ENCODE results near the gene GHITM.

The GHITM gene

DNA sequence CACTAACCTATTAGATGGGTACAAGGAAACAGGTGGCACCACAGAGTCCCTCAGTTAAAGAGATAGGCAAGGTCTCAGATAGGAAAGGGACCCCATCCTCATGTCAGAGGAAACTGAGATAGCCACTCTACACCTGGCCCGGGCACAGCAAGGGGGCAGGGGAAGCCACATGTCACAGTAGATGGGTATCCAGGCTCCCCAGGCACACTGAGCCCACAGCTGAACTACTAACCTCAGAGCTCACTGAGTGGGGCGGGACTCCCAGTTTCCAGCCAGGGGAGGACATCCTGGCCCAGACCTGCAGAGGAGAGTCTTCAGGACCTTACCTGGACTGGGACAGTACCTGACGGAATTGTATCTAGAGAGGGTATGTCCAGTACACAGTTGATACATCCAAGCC, 51.3 kb downstream of the GHITM start:
- TF ChIP-seq, protein P1, sequence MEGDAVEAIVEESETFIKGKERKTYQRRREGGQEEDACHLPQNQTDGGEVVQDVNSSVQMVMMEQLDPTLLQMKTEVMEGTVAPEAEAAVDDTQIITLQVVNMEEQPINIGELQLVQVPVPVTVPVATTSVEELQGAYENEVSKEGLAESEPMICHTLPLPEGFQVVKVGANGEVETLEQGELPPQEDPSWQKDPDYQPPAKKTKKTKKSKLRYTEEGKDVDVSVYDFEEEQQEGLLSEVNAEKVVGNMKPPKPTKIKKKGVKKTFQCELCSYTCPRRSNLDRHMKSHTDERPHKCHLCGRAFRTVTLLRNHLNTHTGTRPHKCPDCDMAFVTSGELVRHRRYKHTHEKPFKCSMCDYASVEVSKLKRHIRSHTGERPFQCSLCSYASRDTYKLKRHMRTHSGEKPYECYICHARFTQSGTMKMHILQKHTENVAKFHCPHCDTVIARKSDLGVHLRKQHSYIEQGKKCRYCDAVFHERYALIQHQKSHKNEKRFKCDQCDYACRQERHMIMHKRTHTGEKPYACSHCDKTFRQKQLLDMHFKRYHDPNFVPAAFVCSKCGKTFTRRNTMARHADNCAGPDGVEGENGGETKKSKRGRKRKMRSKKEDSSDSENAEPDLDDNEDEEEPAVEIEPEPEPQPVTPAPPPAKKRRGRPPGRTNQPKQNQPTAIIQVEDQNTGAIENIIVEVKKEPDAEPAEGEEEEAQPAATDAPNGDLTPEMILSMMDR (conservative IDR thresholded peaks at IDR 0.05; ENCODE audit: low read depth, low read length), result no peak
- H3K4me3 ChIP-seq (ENCODE audit: low read depth, low read length), result no peak overlapping the region
- no peak for DNase-seq (ENCODE audit: low read depth)

- TF ChIP-seq, protein P1 (conservative IDR thresholded peaks at IDR 0.05; ENCODE audit: low read depth, low read length), result no peak
- DNase-seq (ENCODE audit: low read depth), result no peak
- no peak overlapping the region for H3K4me3 ChIP-seq (ENCODE audit: low read depth, low read length)
Observed at GRCh38 chr10:84191106-84191505, 51.8 kb downstream of the GHITM start.

GRCh38 chr10:84193327-84193726, 54.0 kb downstream of the GHITM start:
- no peak for DNase-seq (ENCODE audit: low read depth)
- TF ChIP-seq, protein P1 (conservative IDR thresholded peaks at IDR 0.05; ENCODE audit: low read depth, low read length), result no peak
- no peak overlapping the region for H3K4me3 ChIP-seq (ENCODE audit: low read depth, low read length)

DNA sequence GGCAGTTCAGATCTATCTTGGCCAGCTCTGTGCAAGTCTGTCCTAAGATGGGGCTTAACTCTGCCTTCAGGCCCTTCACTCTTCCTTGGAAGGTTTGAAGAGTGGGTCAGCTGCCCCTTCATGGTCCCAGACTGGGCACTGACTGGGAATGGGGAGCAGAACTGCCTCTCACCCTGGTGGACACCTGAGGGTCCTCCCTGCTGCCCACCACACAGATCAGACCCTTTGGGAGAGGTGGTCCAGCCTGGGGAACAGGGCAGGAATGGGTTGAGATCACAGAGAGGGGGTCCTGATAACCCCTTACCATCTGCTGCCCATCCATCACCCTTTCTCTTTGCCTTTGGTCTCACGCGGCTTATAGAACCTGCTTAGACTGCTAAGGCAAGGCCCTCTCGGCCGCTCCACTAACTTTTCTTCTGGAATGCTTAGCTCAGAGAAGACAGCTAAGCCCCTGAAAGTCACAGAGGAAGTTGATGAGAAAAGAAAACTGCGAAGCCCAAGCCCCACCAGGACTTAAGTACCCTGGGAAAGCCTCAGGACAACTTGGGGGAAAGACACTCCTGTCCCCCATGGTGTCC, 54.6 kb downstream of the GHITM start:
- TF ChIP-seq, protein P1 (conservative IDR thresholded peaks at IDR 0.05; ENCODE audit: low read depth, low read length), result no peak
- no peak overlapping the region for H3K4me3 ChIP-seq (ENCODE audit: low read depth, low read length)
- DNase-seq (ENCODE audit: low read depth), result peak; percentile 11

DNA sequence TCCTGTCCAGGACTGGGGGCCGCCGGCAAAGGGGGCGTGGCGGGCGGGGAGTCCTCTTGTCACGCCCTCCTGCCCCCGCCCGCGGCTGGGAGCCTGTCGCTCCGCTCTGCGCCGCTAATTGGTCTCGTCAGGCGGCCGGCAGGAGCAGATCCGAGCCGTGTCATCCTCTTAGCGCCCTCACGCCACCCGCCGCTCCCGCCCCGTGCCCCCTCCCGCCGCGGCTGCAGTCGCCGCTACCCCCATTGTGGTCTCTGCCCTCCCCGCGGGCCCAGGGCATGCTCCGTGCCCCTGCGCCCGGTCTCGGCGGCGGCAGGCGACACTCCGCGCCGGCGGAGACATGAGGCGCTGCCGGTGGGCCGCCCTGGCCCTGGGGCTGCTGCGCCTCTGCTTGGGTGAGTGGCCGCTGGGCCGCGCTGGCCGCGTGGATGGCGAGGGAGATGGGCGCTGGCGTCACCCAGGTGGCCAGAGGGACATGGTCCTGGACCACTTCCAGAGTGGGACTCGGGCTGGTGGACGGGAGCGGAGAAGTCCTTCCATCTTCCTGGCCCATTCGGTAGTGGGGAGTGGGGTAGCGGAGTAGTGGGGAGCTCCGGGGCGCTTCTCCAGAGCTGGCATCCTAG, 55.2 kb downstream of the GHITM start, which contains the start of gene CDHR1:
CDHR1 (plus strand) TSS at position 114 of the 620 bp plus-strand sequence; CDS start at position 338, 224 bp downstream.
- no peak for DNase-seq (ENCODE audit: low read depth)
- TF ChIP-seq, protein P1 (conservative IDR thresholded peaks at IDR 0.05; ENCODE audit: low read depth, low read length), result no peak
- peak within 1 kb of the TSS; percentile 11 for H3K4me3 ChIP-seq (ENCODE audit: low read depth, low read length)

- TF ChIP-seq, protein P1 (conservative IDR thresholded peaks at IDR 0.05; ENCODE audit: low read depth, low read length), result no peak
- no peak overlapping the region for H3K4me3 ChIP-seq (ENCODE audit: low read depth, low read length)
- no peak for DNase-seq (ENCODE audit: low read depth)
Observed at GRCh38 chr10:84195044-84195830, 55.9 kb downstream of the GHITM start.
